ENCODE results near the gene BMPR1A.
"Not testable (repeated sequence)": the region's sequence is repeated elsewhere in the genome, so short reads cannot be mapped to it uniquely, and the experiment has no call there.

BMPR1A gene

GRCh38 chr10:86971232-86971991 lies 215.0 kb downstream of the BMPR1A start:
- DNase-seq, result peak; percentile 90

DNA sequence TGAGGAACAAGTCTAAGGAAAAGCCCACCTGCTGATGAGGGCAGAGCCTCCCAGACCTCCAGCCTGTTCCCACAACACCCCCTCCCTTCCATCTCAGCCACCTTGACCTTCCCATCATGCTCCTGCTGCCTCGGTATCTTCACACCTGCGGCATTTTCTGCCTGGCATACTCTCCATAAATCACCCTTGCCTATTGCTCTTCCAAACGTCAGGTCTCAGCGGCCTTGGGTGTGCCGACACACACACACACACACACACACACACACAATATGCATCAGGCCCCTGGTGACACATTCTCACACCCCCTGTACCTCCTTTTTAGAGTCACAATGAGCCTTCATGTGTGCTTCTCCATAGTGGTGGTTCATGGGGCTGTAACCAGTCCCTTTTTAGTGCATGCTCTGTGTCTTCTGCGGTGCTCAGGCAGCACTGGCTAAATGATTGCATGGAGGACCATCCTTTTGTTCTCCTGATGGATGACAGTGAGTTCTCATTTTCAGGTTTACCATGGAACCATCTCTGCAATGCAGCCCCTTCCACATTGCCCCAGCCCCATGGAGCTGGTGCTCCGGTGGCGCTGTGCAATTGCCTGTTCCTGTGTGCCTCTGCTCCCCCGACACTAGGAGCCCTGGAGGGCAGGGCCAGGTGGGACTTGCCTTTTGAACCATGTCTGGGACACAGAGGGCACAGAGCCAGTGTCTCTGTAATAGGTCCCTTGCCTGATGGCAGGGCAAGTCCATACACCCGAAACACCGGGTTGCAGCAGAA lies 216.4 kb downstream of the BMPR1A start:
- no peak for DNase-seq

DNA sequence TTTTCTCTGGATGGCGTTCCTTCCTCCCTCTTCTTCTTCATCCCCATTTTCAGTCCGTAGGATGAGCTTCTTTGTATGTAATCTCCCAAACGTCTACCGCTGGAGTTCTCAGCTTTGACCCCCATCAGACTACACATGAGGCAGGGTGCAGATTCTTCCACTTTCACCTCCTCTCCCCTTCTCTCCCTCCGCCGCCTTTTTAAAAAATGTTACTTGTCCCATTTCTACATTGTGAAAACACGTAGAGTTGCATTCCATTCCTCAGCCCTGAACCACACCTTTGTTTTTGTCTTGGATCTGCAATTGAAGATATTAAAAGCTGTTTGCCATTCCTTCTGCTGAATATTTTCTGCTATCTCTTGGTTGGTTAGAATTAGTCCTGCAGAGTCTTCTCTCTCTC lies 218.1 kb downstream of the BMPR1A start:
- no peak for DNase-seq

- no peak for DNase-seq
These were observed 220.1 kb downstream of the BMPR1A start for GRCh38 chr10:86976362-86977056.

- DNase-seq, result not testable (repeated sequence)
These were observed 222.0 kb downstream of the BMPR1A start for GRCh38 chr10:86978457-86978856.

GRCh38 chr10:86979296-86979818 lies 222.9 kb downstream of the BMPR1A start:
- no peak for DNase-seq

DNA sequence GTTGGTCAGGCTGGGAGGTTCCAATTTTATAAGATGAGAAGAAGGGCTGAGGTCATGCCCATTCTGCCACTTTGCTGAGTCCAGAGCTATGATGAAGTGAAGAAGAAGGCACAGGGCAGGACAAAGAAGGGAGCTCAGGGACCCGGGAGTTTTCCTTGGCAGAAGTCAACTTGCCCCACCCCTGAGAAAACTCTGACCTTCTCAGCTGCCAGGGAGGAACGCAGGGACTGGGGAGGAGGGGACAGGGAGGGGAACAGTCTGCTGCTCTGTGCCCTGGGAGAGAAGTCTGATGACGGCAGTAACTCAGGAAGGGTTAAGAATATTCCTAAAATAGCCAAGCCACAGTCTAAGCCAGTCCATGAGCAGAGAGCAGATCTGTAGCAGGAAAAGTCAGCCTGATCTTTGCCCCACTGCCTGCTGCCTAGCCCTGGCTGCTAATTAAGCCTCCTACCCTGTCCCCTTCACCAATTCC lies 223.6 kb downstream of the BMPR1A start:
- DNase-seq, result no peak

GRCh38 chr10:86981020-86981419 lies 224.6 kb downstream of the BMPR1A start:
- not testable (repeated sequence) for DNase-seq

DNA sequence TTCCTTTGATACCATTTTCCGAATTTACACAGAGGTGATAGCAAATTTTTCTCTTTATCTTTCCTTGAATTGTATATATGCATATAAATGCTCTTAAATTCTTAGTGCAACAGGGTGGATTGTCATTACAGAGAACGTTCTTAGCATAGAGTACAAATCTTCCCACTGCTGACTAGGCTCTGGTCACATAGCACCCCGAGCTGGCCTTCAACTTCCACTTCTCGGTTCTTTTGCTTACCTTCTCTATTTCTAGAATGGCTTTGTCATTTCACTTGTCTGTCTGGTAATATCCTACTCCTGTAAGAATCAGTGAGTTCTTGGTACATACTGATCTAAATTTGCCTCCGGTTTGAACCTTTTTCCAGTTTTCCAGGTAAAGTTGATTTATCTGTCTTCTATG lies 225.3 kb downstream of the BMPR1A start:
- DNase-seq, result no peak

Data from CD4-positive, alpha-beta T cell treated with Interferon gamma for 1 hour (primary cell).